Pons (tissue), 1 donor: Measurements from ENCODE around the gene SNX15.

Experiments used
- DNase-seq: peaks from one replicate; pipeline ENCODE4 v3.0.0-alpha.2; 2016; ENCODE audit warnings: low spot score

Gene SNX15

GRCh38 chr11:65084598-65085375, 57.5 kb downstream of the SNX15 start:
- DNase-seq, result no peak

DNA sequence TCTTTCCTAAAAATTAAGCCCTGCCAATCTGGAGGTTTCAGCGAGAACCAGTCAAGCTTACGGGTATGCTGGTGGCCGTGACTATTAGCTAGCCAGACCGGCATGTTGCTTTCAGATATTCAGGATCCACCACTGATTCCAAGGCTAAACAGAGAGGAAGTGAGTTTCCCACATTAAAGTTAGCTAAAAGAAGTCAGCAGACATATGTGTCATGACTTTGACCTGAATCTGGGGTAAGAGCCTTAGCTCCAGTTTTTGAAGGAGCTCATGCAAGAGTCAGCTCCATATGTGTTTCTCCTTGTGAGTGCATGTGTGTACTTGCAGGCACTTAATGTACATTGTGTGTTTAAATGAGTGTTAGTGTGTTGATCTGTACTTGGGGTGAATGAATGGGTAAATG, 58.2 kb downstream of the SNX15 start:
- DNase-seq, result no peak

DNA sequence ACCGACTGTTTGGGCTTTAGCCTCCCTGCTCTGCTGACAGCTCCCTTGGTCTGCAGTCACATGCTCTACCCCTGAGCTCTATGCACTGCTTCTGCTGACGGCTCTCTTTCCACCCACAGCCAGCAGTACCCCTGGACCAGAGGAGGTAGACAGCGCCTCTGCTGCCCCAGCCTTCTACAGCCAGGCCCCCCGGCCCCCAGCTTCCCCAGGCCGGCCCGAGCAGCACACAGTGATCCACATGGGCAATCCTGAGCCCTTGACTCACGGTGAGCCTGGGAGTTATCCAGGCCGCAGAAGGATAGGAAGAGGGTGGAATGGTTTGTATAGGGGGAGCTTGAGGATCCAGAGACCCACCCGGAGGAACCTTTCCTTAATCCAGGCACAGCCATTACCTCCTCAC, 59.6 kb downstream of the SNX15 start:
- no peak for DNase-seq

DNA sequence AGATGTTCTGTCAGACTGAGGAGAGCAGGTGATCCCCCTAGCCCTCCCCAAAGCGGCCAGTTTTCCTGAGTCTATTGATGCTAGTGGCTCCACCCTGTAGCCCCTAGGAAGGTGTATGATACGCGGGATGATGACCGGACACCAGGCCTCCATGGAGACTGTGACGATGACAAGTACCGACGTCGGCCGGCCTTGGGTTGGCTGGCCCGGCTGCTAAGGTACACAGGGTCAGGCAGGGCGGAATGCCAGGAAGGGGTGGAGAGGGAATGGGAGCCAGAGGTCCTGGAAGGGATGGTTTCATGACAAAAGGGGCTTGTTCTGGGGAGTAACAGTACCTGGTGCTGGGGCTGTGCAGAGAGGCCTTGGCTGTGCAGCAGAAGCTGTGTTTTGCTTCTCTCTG, 60.0 kb downstream of the SNX15 start:
- DNase-seq, result no peak

DNA sequence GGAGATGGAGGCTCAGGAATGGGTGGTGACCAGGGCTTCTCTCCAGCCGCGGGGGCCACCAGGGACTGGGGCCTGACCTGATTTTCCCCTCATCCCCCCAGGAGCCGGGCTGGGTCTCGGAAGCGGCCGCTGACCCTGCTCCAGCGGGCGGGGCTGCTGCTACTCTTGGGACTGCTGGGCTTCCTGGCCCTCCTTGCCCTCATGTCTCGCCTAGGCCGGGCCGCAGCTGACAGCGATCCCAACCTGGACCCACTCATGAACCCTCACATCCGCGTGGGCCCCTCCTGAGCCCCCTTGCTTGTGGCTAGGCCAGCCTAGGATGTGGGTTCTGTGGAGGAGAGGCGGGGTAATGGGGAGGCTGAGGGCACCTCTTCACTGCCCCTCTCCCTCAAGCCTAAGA, 60.6 kb downstream of the SNX15 start:
- DNase-seq, result no peak

- no peak for DNase-seq
Measured at GRCh38 chr11:65089621-65090020, 62.4 kb downstream of the SNX15 start.
